ENCODE measurements around the gene RNF220. TPM values are rescaled to one million over a fixed set of nuclear protein-coding genes. Genes with fewer than 3 reads are reported as not detected.

RNF220 gene
- total RNA-seq, 3 donors from 2014 or later: 61.9 to 83.9 (median 72.7) TPM

GRCh38 chr1:44413740-44414139, 8.7 kb downstream of the RNF220 start:
- TF ChIP-seq, protein P1, sequence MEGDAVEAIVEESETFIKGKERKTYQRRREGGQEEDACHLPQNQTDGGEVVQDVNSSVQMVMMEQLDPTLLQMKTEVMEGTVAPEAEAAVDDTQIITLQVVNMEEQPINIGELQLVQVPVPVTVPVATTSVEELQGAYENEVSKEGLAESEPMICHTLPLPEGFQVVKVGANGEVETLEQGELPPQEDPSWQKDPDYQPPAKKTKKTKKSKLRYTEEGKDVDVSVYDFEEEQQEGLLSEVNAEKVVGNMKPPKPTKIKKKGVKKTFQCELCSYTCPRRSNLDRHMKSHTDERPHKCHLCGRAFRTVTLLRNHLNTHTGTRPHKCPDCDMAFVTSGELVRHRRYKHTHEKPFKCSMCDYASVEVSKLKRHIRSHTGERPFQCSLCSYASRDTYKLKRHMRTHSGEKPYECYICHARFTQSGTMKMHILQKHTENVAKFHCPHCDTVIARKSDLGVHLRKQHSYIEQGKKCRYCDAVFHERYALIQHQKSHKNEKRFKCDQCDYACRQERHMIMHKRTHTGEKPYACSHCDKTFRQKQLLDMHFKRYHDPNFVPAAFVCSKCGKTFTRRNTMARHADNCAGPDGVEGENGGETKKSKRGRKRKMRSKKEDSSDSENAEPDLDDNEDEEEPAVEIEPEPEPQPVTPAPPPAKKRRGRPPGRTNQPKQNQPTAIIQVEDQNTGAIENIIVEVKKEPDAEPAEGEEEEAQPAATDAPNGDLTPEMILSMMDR (IDR thresholded peaks at IDR 0.05): no peak
- H3K4me1 ChIP-seq (ENCODE audit: low read depth): peaks cover 10% of the 10 kb centered on the region
- intact Hi-C loops (cut with DNase I, micrococcal nuclease): no loop called here
- DNase-seq (no peak), ATAC-seq (no peak)
- H3K36me3 ChIP-seq (ENCODE audit: low read depth): no peaks in the 10 kb centered on the region
- no peaks in the 10 kb centered on the region for H3K9me3 ChIP-seq
- no peak overlapping the region for H3K4me3 ChIP-seq

DNA sequence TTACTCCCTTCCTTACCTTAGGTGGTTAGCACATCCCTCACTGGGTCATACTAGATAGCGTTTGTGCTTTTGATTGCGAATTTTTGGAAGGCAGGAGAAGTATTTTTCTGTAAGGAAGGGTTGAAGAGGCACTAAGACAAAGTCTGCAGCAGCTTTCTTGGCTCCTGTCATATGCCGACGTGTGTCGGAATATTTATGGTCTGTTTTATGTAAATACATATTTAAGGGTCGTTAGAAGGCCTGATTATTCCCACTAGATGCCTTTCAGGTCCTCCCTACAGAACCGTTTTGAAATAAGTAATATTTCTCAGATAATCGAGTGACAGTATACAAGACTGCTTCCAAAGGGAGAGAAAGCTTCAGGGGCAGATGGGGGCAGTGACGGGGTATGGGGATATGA, 10.0 kb downstream of the RNF220 start:
- Histone ChIP-seq H3K36me3 (ENCODE audit: low read depth) (no peaks in the 10 kb centered on the region), H3K4me1 (ENCODE audit: low read depth) (peaks cover 10% of the 10 kb centered on the region), H3K9me3 (no peaks in the 10 kb centered on the region), H3K4me3 (no peak overlapping the region)
- ATAC-seq (no peak), DNase-seq (no peak)
- intact Hi-C loops (cut with DNase I, micrococcal nuclease): no loop called here
- TF ChIP-seq, protein P1 (IDR thresholded peaks at IDR 0.05): no peak

GRCh38 chr1:44416408-44416807, 11.4 kb downstream of the RNF220 start:
- DNase-seq (no peak), ATAC-seq (no peak)
- Histone ChIP-seq H3K4me1 (ENCODE audit: low read depth) (peaks cover 10% of the 10 kb centered on the region), H3K4me3 (no peak overlapping the region), H3K36me3 (ENCODE audit: low read depth) (no peaks in the 10 kb centered on the region), H3K9me3 (no peaks in the 10 kb centered on the region)
- intact Hi-C loops (cut with DNase I, micrococcal nuclease): no loop called here
- TF ChIP-seq, protein P1 (IDR thresholded peaks at IDR 0.05): no peak

- peak; percentile 72 for ATAC-seq
- Histone ChIP-seq H3K9me3 (no peaks in the 10 kb centered on the region), H3K4me1 (ENCODE audit: low read depth) (peaks cover 10% of the 10 kb centered on the region), H3K36me3 (ENCODE audit: low read depth) (no peaks in the 10 kb centered on the region), H3K4me3 (no peak overlapping the region)
- TF ChIP-seq, protein P1 (IDR thresholded peaks at IDR 0.05): no peak
- peak in 1 of 3 donors; percentile 26 for DNase-seq
- intact Hi-C loops (cut with DNase I, micrococcal nuclease): no loop called here
These were observed 12.4 kb downstream of the RNF220 start for GRCh38 chr1:44417351-44418021.

DNA sequence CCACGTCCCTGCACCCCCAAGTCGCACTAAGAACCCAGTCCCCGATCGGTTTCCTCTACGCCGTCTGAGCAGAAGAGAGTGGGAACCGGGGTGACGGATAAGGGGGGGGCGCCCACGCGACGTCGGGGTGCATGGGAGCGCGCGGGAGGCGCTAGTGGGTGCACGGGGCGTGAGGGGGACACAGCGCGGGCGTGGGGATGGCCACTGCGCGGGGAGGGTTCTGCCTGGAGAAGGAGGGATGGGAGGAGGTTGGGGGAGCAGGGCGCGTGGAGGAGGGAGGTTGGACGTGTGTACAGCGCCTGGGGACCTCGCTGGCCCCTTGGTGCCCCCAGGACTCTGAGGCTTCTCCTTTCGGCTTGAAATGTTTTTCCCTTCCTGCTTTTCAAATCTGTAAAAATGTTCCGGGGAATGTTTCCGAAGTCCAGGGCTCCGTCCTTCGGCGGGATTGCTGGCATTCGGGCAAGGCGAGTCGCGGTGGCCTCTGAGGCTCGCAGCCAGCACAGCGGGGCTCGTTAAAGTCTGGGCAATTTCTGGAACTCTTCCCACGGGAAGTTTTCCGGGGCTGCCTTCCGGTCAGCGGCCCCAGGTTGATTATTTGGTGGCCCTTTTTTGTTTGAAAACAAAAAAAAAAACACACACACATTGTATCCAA, 13.1 kb downstream of the RNF220 start:
- no peaks in the 10 kb centered on the region for H3K36me3 ChIP-seq (ENCODE audit: low read depth)
- ATAC-seq: peak; percentile 8
- DNase-seq: no peak

More for the DNA sequence above, 13.1 kb downstream of the RNF220 start:
- no peaks in the 10 kb centered on the region for H3K9me3 ChIP-seq
- intact Hi-C loops (cut with DNase I, micrococcal nuclease): no loop called here
- TF ChIP-seq, protein P1 (IDR thresholded peaks at IDR 0.05): no peak
- peaks cover 10% of the 10 kb centered on the region for H3K4me1 ChIP-seq (ENCODE audit: low read depth)
- H3K4me3 ChIP-seq: no peak overlapping the region

All from mucosa of descending colon (tissue), 3 donors.